Activated T-cell treated with anti-CD3 and anti-CD28 coated beads for 24 hours (primary cell): ENCODE measurements around the gene GPR137B.
"Not testable (repeated sequence)": the region's sequence is repeated elsewhere in the genome, so short reads cannot be mapped to it uniquely, and the experiment has no call there.

Experiments
- DNase-seq: peaks from one replicate; pipeline ENCODE4 v3.0.0-alpha.2; 2020; ENCODE audit warnings: low read depth

Gene GPR137B

GRCh38 chr1:236144446-236145150 is 2.3 kb downstream of the GPR137B start:
- DNase-seq, result no peak

- DNase-seq, result no peak
These were observed 4.7 kb downstream of the GPR137B start for GRCh38 chr1:236147068-236147467.

- DNase-seq, result no peak
These were observed 5.5 kb downstream of the GPR137B start for GRCh38 chr1:236147521-236148469.

DNA sequence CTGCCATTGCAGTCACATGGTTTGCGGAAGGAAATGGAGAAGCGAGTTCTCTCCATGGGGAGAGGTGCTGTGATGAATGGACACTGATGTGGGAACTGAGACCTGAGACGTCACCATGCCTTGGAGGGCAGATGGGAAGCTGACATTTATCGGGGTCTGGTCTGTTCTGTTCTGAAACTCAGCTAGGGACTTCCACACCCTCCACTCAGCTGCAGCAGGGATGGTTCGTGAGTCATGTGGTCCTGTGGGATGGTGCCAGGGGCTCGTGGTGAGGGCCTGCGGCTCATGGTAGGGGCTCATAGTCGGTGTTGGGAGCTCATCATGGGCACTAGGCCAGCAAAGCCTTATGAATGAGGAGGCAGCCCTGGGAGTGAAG is 6.1 kb downstream of the GPR137B start:
- no peak for DNase-seq

DNA sequence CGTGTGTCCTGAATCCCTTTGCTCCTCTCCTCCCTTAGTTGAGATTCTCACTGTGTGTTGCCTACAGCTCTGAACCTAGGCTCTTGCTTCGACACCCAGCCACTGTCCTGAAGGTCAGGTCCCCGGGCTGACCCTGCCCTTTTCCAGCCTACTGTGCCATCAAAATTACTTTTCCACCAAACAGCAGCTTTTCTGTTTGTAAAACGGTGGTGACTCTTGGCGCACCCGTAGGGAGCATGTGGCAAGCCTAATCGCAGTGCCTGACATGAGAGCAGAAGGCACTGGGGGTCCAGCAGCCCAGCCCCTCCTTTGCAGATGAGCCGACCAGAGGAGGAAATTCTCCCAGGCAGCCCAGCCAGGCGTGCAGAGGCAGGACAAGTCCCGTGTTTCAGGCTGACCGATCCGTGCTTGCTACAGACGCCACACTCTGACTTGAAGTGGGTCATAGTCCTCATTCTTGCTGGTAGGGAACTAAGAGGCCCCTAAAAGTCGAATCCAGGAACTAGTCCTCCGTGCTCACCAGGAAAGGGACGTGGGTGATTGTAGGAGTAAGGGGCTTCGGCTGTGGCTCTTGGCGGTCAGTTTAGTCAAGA is 6.8 kb downstream of the GPR137B start:
- no peak for DNase-seq

- no peak for DNase-seq
These were observed 7.4 kb downstream of the GPR137B start for GRCh38 chr1:236149696-236150228.

- no peak for DNase-seq
These were observed 8.1 kb downstream of the GPR137B start for GRCh38 chr1:236150311-236150955.

DNA sequence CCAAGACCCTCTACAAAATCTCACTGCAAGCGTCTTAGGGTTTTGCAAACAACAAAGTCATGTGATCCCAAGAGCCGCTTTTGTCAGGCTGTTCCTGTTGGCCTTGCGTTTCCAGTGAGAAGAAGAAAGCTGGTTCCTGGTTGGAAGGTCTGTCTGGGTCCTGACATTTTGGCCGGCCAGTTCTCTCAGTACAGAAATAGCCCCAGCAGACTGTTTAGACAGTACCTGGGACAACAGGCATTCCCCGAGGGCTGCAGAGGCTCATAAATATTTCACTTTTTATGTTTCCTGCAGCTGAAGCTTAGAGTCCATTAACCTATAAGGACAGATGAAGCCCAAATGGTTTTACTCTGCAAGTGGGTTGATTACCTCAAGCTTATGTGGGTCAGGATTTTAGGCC is 8.6 kb downstream of the GPR137B start:
- DNase-seq, result no peak

GRCh38 chr1:236151739-236152424 is 9.5 kb downstream of the GPR137B start:
- no peak for DNase-seq

DNA sequence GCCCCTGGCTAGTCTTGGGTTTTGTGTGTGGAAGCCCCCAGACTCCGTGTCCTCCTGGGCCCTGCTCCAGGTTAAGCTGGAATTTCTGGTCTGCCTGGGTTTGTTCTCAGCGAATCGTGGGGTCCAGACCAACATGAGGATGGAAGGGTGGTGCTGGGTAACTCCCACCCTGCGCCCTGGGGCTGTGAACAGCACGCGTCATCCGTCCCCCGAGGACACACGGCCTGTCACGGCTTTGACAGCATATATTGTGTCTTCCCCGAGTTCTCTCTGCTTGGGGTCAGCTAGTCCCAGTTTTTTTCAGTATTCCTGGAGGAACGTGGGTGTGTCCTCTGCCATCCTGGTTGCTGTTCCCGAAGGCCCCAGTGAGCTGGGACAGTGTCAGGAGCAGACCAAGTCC is 11.8 kb downstream of the GPR137B start:
- DNase-seq, result no peak

DNA sequence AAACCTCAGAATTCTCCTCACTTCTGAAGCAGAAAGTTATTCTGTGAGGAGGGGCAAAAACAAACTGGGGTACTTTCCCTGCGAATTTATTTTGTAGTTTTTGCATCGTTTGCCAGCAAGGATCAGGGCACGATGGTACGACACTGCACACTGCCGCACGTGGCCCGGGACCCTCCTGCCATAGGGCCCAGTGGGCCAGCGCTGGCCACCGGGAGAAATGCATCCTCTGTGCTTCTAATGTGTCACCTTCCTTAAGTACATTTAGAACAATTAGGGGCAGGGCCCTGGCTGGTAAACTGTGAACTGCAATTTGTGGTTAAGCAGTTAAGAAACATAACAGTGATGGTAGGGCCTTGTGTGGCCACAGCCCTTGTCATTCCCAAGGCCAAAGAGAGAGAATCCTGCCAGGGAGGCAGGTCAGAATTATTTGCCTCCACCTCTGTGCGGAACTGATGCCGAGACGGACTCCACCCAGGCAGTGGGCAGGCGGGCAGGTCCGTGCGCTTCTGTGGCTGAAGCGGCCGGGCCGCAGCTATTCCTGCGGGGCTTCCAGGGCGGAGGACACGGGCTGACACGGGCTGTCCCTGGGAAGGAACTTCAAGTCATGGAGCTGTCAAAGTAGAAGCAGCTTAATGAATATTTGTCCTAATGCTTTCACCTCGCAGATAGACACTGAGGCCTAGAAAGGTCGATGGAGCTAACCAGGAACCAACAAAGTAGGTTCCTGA is 12.5 kb downstream of the GPR137B start:
- DNase-seq, result no peak

GRCh38 chr1:236155399-236155767 is 13.0 kb downstream of the GPR137B start:
- DNase-seq, result no peak

DNA sequence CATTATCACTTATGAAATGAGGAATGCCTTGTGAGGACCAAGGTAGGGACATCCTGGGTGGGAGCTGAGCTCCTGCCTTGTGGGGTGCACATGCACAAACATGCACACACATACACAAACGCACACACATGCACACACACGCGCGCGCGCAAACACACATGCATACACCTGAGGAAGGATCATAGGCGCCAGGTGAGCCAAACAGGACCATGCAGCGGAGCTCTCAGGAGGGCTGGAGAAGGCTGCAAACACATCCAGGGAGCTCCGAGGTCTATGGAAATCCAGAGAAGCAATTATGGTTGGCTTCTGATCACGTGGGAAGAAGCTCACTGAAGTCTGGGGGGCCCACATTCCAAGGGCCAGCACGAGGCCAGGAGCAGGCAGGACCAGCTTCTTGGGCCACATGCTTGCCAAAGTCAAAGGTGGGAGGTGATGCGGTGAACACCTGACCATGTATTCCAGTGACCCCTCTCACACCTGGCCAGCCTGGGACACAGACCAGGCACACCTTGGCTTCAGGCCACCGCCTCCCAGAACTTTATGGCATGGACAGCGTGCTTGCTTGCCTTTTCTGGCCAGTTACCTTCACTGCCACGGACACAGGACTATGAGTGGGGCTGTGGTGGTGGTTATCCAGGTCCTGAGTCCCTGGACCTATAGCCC is 13.6 kb downstream of the GPR137B start:
- DNase-seq, result no peak

- peak; percentile 23 for DNase-seq
These were observed 14.3 kb downstream of the GPR137B start for GRCh38 chr1:236156512-236157208.

DNA sequence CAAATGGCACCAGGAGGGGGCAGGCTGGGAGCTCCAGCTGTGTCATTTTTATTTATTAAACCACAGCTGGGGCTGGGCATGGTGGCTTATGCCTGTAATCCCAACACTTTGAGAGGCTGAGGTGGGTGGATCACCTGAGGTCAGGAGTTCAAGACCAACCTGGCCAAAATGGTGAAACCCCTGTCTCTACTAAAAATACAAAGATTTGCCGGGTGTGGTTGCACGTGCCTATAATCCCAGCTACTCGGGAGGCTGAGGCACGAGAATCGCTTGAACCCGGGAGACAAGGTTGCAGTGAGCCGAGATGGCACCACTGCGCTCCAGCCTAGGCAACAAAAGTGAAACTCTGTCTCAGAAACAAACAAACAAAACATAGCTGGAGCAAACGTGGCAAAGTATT is 15.7 kb downstream of the GPR137B start:
- not testable (repeated sequence) for DNase-seq

DNA sequence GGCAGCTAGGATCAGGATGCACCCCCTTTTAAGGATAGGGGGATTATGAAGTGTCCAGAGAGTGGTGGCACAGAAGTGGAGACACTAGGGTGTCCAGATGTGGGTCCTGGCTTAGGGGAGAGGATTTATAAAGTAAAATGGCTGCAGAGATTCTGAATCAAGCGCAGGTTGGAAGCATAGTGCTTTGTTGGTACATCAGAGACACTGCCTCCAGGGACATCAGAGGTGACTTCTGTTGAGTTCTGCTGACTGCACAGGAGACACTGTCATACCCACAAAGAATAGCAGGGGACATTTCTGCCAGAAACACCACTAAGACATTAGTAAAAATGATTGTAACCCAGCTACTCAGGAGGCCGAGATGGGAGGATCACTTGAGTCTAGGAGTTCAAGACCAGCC is 16.4 kb downstream of the GPR137B start:
- DNase-seq, result no peak

DNA sequence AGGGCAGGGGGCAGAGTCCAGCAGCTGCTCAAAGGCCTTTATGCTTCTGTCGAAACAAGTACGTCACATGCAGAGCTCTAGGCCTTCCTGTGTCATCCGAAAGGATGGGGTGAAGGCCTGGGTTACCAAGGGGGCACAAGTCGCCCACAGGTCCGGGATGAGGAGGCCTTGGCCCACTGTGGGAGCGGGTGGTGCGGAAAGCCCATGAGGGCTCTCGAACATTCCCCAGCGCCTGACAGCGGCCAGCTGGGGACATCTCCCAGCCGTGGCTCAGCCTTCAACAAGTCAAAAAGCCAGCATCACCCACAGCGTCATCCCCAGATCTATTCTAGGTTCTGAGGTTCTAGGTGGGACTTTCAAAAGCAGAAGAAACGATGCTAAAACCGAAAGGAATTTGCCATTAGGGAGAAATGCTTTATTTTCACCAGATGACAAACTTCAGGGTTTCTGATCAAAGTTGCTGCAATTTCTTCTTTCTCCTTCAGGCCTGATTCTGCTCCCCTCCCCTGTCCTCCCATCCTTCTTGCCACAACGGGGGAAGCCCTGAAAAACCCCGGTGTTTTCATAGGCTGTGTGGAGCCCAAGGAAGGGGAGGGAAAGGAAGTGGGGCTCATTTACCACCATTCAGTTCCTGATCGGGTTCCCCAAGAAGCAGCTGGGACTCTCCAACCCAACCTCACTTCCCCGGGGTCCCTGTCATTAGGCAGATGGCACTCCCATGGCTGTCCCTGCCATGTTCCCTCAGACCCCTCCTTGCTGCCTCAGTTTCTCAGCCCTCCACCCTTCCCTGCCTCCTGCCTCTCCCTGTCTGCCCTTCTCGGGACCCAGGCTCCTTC is 17.6 kb downstream of the GPR137B start:
- DNase-seq, result no peak

DNA sequence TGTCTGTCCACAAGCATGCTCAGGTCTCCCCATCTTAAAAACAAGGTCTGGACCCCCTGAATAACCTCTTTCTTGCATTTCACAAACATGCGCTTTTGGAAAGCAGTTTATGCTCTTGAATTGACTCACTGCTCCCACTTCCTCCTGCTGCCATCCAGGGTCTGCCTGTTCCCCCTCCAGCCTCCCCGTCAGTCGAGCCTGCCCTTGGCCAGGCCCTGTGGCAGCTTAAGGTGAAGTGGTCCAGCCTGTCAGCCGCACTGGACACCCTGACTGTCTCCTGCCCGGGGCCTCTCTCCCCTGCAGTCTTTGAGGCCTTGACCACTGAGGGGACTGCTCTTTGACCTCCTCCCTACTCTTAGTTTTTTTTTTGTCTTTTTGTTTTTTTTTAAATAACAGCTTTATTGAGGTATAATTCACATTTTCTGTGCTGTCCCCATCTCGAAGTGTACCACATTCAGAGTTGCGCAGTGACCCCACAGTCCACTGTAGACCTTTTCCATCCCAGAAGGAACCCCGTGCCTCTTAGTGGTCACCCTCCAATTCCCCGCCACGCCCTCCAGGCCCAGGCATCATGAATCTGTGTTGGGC is 18.3 kb downstream of the GPR137B start:
- no peak for DNase-seq
